ENCODE measurements around the gene LRRC25. TPM values are rescaled to one million over a fixed set of nuclear protein-coding genes. Genes with fewer than 3 reads are reported as not detected.

Gene LRRC25
- total and polyA plus RNA-seq, 10 donors, result 14.6 to 164 (median 87.3) TPM

- H3K4me1 ChIP-seq, result peaks cover 65 to 95% (median 92%) of the 10 kb centered on the region in 6 donors
- DNase-seq, result no peak
- peak overlapping the region in 3 of 8 donors; percentile 64 to 88 (median 73) for H3K4me3 ChIP-seq
- TF ChIP-seq CTCF (IDR thresholded peaks at IDR 0.05 in 8 of 11, conservative IDR thresholded peaks at IDR 0.05 in 3 of 11), result no peak
- no peak for TF ChIP-seq POLR2AphosphoS5 (IDR thresholded peaks at IDR 0.05)
- TF ChIP-seq POLR2A (IDR thresholded peaks at IDR 0.05), result no peak
- H3K27me3 ChIP-seq (replicated peaks in 1 of 7), result peaks cover 0 to 37% (median 11%) of the 10 kb centered on the region in 7 donors
- 72 to 87% (median 76%) methylated on average over 12 of the region's 12 CpGs for WGBS, 5 donors
- no peaks in the 10 kb centered on the region for H3K9me3 ChIP-seq
- intact Hi-C loops (cut with DNase I; ENCODE audit: low total_unique reads), result no loop called here
- H3K27ac ChIP-seq, result peak overlapping the region; percentile 3 to 94 (median 88)
- no peaks in the 10 kb centered on the region for H3K36me3 ChIP-seq
These were observed 24.0 kb upstream of the LRRC25 start for GRCh38 chr19:18421371-18421959.

- WGBS, 5 donors, result 23 to 63% (median 52%) methylated on average over 1 to 2 of the region's 2 CpGs
These were observed 23.5 kb upstream of the LRRC25 start for GRCh38 chr19:18420930-18421329.

GRCh38 chr19:18419699-18420460 lies 22.5 kb upstream of the LRRC25 start:
- peak overlapping the region; percentile 44 to 94 (median 90) for H3K27ac ChIP-seq

More at GRCh38 chr19:18420930-18421329, 23.5 kb upstream of the LRRC25 start:
- Histone ChIP-seq H3K4me1 (peaks cover 66 to 95% (median 92%) of the 10 kb centered on the region in 6 donors), H3K27me3 (replicated peaks in 1 of 7) (peaks cover 0 to 42% (median 11%) of the 10 kb centered on the region in 7 donors), H3K4me3 (peak overlapping the region in 7 of 8 donors; percentile 64 to 88 (median 72)), H3K9me3 (no peaks in the 10 kb centered on the region), H3K36me3 (no peaks in the 10 kb centered on the region), H3K27ac (peak overlapping the region; percentile 13 to 94 (median 90))
- no peak for DNase-seq
- intact Hi-C loops (cut with DNase I; ENCODE audit: low total_unique reads), result no loop called here
- TF ChIP-seq POLR2A (IDR thresholded peaks at IDR 0.05) (no peak), CTCF (IDR thresholded peaks at IDR 0.05 in 8 of 11, conservative IDR thresholded peaks at IDR 0.05 in 3 of 11) (no peak), POLR2AphosphoS5 (IDR thresholded peaks at IDR 0.05) (no peak)

More at GRCh38 chr19:18419699-18420460, 22.5 kb upstream of the LRRC25 start:
- peak; percentile 88 for DNase-seq
- intact Hi-C loops (cut with DNase I; ENCODE audit: low total_unique reads), result no loop called here
- Histone ChIP-seq H3K9me3 (no peaks in the 10 kb centered on the region), H3K4me3 (peak overlapping the region; percentile 64 to 88 (median 70)), H3K27me3 (replicated peaks in 1 of 7) (peaks cover 0 to 51% (median 11%) of the 10 kb centered on the region in 7 donors), H3K36me3 (no peaks in the 10 kb centered on the region), H3K4me1 (peaks cover 75 to 95% (median 93%) of the 10 kb centered on the region in 6 donors)
- TF ChIP-seq CTCF (IDR thresholded peaks at IDR 0.05 in 8 of 11, conservative IDR thresholded peaks at IDR 0.05 in 3 of 11), result no peak
- TF ChIP-seq POLR2A (IDR thresholded peaks at IDR 0.05), result no peak
- TF ChIP-seq POLR2AphosphoS5 (IDR thresholded peaks at IDR 0.05), result peak in 1 of 3 donors; percentile 40
- 0 to 1% (median 1%) methylated on average over 44 to 97 of the region's 97 CpGs for WGBS, 5 donors

Data from spleen (tissue), 11 donors.